NCI-H2029 treated with DMSO at 0.1 percent for 48 hours (cell line): ENCODE measurements around the gene MYH7B.

Experiments used
- DNase-seq: peaks from one replicate; lab custom pipeline; 2025; lab: John Stamatoyannopoulos, UW

Gene MYH7B

DNA sequence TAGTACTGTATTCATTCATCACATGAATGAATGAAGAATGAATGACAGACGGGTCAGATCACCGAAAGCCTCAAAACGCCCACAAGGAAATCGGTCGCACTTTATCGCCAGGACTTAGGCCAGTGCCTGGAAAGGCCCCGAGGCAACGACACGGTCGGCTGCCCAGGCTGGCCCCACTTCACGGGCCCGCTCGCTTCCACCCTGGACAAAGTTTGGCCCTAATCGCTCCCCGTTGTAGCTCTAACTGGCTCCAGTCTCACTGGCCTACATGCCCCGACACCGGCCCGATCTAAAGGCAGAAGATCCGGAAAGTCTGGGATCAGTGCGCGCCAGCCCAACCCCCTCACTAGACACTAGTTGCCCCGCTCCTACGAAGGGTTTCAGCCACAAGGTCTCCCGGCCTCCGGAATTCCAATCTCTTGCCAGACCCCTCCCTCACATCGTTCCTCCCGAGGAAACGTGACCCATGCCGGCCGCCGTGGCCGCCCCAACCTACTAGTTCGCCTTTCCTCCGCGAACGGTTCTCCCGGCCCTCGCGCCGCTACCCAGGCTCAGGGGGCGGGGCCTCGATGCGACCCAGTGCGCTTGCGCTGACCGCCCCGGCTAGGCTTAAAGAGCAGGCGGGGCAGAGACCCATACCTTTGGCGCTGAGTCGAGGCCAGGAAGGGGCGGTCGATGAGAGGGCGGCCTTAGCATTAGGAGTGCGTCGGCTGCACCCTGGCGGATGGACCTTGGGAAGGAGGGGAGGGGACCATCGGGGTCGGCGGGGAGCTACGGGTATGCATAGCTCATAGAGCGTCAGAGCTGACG is at the start of gene MYH7B, which contains the start of gene GSS:
Gene MYH7B (plus strand): TSS at position 638 of the 810 bp plus-strand sequence. CDS start 22,138 bp downstream, outside the sequence.
Gene GSS (minus strand): TSS at position 576 of the 810 bp plus-strand sequence. CDS start 3,954 bp downstream, outside the sequence.
- peak; percentile 88 for DNase-seq

DNA sequence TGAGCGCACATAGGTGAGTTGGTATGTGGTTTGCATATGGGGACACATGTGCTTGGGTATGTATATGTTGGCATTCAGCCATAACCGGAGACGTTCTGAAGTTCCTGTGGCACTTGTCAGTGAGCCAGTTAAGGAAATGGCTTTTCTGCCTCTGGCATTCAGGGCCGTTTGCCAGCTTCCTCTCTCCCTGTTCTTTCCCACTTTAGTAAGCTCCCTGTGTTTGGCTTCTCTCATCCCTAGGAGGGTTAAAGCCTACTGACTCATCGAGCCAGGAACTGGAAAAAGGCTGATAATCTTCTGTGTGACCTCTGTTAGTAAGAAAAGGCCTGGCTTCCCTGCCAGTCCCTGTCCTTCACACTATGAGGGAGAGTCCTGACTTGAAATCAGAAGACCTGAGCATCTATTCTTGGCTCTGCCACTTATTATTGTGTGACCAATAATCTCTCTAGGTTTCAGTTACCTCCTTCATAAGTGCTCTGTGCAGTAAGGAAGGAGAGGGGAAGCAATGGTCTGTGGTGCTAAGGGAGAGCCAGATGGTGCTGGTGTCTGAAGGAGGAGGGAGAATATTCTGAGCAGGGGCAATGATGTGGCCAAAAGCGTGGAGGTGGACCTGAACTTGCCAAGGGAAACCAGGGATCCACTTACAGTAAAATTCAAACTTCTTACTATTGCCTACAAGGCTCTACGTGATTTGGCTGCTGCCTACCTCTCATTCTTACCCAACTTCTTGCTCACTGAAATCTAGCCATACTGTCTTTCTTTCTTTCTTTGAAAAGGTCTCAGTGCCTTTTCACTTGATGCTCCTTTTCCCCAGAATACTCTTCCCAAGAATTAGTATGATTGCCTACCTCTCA is 47.8 kb upstream of the MYH7B start:
- peak; percentile 71 for DNase-seq

DNA sequence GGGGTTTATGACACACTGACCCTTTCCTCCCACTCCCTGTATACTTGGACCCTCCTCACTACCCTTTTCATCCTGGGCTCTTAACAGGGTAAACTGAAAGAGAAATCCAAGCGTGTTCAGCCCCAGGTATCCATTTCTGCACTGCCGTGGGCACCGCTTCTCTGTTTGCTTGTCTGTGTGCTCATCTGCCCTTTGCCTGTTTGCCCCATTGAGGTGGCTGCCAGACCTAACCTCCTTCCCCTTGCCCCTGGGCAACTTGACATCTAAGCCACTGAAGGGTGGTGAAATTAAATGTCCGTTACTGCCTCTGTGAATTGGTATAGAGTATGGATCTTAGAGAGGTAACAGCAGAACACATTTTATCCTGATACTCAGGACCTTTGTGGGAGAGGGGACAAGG is 40.5 kb upstream of the MYH7B start:
- no peak for DNase-seq

DNA sequence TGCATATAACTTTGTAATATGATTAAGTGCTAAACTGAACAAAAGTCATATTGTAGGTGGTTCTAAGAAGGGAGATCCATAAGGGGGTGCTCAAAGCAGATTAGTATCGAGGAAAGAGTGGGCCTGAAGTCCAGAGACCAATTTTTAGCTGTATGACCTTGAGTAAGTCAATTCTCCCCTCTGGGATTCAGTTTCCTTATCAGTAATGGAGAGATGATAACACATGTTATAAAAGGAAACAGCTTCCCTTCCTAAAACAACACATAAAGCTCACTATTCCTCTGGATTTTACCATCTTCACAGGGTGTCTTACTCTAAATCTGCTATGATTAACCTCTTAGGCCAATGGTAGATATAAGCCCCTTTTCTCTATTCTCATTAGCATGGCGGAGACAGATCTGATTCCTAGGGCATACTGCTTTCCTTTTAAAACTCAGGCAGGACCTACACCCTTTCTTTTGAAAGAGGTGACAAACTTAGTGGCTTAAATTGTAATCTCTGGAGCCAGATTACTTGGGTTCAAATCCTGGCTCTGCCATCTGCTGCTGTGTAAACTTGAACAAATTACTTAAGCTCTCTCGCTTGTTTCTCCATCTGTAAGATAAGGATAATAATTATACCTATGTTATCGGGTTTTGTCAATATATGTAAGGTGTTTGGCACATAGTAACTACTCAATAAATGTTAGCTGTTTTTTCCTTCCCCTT is 39.8 kb upstream of the MYH7B start:
- DNase-seq, result no peak

DNA sequence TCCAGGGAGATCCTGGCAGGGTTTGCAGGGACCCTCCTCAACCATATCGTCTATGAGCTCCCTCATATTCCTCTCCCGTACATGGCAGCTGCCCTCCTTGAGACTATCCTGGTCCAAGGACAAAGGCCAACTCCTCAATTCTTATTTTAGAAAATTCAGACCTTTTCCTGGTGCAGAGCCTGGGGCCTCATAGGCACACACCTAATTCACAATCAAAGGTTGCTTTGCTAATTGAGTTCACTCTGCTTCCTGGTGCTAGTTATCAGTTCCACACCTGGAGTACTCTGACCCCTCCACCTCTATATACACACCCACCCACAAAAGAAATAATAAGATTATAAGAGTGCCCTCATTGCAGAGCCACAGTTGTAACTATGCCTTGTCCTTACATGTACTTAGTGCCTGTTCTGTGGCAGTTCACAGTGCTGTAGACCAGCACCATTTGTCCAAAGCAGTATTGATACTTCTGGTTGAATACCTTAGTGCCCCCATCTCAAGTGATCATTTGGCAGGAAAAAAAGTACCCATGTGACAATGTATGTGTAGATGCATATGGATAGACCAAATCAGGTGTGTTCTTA is 38.8 kb upstream of the MYH7B start:
- DNase-seq, result no peak

DNA sequence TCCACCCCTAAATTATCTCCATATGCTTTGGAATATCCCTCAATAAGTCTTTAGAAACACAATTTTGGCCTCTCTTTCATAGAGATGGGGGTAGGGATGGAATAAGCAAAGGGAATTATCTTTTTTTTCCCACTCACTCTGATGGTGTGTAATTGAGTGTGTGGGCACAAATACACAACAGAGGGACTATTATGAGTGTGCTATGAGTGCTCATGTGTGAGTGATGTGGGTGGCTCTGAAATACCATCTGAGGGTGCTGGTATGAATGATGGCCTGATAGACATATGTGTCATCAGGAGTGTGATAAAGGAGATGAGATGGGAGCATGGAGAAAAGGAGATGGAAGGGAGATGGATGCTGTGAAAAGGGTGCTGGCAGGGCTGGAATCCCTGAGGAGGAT is 35.6 kb upstream of the MYH7B start:
- no peak for DNase-seq

DNA sequence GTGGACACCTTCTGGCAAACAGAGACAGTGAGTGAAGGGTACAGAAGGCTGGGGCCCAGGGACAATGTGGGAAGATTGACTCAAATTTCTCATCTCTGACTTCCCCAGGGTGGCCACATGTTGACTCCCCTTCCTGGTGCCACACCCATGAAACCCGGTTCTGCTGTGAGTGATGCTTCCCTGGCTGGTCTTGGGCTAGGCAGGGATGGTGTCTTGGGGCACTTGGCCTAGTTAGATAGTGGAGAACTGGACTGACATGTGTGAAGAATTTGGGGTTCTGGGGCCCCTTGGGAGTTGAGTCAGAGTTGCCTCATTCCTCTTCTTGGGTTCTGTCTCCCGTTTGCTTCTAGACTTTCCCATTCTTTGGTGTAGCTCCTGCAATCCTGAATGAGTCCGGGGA is 34.2 kb upstream of the MYH7B start:
- no peak for DNase-seq

DNA sequence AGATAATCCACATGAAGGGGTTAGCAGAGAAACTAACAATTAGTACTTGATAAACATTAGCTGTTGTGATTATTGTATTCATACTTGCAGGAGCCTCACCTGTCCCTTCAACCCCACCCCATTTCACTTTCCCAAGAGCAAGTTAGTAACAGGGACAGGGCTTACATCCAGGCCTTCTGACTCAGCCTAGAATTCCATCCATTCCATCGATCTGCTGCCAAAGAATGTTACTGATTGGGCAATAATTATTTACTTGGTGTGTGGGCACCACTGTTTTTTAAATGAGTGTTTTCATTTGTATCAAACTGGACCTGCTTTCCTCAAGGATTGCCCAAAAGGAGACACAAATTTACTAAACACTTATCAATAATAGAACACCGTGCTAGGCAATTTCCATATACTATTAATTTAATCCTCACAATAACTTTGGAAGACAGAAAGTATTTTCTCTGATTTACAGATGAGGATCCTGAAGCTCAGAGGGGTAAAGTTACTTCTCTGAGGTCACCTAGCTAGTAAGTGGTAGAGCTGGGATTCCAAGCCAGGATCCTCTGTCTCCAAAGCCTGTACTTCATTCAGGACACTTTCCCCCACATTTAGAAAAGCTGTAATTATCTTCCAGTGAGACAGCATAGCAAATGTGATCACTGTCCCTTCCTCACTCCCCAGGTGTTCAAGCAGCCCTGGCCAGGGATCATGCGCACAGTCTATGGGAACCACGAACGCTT is 32.9 kb upstream of the MYH7B start:
- no peak for DNase-seq

DNA sequence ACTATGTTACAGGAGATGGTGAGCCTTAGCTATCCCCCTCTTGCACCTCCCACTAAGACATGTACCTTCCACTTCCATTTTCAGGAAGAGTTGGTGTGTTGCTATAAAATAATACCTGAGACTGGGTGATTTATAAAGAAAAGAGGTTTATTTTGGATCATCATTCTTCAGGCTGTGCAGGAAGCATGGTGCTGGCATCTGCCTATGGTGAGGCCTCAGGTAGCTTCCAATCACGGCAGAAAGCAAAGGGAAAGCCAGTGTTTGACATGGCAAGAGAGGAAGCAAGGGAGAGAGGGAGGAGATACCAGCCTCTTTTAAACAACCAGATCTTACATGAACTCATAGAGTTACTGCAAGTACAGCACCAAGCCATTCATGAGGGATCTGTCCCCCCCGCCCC is 32.3 kb upstream of the MYH7B start:
- DNase-seq, result no peak

DNA sequence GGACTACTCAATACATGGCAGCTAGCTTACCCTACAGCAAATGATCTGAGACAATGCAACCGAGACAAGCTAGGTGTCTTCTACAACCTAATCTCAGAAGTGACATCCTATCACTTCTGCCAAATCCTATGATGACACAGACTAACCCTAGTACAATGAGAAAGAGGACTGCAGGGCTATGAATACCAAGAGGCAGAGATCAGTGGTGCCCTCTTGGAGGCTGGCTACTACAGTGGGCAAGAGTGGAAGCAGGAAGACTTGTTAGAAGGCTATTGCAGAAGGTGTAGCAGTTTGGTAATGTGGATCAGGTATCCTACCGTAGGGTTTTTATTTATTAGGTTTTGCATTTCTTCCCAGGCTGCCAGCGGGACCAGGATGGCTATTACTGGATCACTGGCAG is 30.3 kb upstream of the MYH7B start:
- DNase-seq, result no peak

DNA sequence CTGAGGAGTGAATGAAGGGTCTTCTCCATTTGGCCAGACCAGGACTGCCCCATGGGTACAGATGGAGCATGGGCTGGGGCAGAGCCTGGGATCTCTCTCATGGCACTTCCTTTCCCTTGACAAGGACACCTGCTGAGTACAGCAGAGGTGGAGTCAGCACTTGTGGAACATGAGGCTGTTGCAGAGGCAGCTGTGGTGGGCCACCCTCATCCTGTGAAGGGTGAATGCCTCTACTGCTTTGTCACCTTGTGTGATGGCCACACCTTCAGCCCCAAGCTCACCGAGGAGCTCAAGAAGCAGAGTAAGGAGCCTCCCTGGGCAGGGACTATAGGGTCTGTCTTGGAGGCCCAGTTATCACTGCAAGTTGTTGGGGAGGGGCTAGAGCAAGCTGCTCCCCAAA is 29.7 kb upstream of the MYH7B start:
- DNase-seq, result no peak

DNA sequence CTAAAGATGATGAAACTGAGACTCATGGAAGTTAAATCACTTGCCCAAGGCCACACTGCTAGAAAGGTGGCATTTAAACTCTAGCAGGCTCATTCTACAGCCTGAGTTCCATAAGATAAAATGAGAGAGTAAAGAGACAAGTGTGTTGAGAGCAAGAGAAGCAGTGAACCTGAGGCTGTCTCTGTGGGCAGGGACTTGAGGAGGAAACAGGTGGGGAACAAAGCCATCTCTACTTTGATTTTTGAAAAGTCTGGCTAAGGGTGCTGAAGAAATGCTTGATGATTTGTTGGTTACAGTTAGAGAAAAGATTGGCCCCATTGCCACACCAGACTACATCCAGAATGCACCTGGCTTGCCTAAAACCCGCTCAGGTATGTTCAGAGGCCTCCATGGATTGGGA is 29.1 kb upstream of the MYH7B start:
- no peak for DNase-seq

DNA sequence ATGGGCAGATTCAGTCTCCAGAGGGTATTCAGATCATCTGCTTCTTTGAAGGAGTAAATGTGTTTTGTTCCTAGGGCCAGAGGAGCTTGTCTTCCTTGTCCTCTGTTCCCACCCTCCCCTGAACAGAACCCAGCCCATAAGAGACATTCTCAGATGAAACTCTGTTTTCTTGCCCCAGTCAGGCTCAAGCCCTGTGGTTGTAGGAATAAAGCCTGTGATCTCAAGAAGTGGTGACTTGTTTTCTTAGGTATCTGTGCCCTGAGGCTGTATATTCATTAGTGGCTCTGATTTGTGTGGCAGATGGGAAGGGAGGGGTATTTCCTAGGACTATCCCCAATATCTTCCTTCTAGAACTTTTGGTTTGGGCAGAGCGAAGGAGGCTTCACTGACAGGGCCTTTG is 27.9 kb upstream of the MYH7B start:
- DNase-seq, result no peak

DNA sequence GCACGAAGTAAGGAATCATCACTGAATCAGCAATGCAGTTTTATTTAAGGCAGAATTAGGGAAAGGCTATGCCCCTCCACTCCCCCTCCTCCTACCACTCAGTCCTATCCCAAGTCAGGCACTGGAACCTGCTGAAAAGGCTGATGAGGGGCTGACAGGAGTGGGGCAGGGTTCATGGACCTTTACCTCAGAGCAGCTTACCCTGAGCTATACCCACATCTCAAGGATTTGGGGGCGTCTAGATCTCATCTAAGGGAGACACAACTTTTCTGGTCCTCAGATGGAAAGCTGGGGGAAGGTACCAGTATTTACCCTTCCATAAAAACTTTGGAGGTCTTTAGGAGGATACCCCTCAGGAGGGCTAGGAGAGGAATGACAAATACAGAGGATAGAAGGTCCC is 27.3 kb upstream of the MYH7B start:
- DNase-seq, result no peak

DNA sequence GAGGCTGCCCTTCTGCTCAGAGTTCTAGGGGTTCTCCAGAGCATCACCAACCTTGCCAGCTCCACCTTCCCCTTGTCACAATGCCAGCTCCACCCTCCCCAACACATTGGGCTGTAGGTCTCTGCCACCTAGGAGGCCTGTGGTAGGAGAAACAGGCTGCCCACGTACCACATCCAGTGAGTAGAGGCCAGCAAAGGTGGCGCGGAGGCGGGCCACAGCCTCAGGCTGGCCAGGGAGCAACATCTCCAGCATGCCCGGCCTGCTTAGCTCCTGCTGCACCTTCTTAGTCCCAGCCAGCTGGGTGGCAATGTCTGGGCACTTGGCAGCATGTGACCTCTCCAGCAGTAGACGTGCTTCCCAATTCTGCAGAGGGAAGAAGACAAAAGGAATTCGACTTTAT is 23.9 kb upstream of the MYH7B start:
- no peak for DNase-seq

DNA sequence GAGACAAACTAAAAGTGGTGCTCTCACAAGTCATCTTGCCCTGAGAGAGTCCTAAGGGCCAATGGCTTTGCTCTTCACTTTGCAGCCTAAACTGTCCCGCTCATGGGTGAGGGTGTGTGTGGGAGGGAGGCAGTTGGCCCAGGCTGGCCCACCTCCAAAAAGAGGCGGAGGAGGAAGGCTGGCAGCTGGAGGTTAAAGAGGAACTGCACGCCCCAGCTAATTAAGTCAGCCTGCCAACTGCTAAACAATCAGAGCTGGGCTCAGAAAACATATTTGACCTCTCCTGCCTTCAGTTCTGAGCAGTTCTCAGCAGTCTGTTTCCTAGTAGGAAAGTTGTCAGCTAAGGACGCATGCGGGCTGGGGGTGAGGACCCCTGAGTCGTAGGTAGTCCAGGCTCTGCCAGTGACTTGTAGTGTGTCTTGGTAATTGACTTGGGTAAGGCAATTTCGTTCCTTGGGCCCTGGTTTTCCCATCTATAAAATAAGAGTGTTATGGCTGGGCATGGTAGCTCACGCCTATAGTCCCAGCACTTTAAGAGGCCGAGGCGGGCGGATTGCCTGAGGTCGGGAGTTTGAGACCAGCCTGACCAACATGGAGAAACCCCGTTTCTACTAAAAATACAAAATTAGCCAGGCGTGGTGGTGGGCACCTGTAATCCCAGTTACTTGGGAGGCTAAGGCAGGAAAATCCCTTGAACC is 17.1 kb upstream of the MYH7B start:
- peak; percentile 60 for DNase-seq

DNA sequence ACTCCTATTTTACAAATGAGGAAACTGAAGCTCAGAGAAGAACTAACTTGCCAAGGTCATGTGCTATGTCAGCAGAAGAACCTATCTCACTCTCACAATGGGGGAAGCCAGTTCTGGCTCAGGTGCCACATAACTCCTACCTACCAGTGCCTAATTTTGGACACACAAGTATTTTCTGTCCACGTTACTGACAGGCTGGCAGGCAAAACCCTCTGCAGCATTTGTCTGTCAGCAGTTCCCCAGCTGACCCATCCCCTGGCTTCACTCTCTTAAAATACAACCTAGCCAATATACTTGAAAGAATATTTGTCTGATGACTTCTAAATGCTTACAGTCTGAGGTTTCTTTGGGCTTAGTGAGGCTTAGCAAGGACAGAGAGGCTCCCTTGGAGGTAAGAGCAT is 15.6 kb upstream of the MYH7B start:
- DNase-seq, result no peak

DNA sequence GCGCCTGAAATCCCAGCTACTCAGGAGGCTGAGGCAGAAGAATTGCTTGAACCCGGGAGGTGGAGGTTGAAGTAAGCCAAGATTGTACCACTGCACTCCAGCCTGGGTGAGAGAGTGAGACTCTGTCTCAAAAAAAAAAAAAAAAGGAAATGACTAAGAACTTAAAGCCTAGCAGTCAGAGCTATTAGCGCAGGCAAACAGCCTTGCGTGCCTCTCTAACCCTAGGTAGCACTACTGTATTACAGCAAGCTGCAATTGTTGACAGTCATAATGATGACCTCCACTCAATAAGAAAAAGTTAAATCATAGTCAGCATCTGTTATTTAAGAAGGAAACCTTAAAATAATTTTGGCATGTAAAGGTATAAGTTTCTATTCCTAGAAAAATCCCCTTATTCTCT is 14.4 kb upstream of the MYH7B start:
- DNase-seq, result no peak

DNA sequence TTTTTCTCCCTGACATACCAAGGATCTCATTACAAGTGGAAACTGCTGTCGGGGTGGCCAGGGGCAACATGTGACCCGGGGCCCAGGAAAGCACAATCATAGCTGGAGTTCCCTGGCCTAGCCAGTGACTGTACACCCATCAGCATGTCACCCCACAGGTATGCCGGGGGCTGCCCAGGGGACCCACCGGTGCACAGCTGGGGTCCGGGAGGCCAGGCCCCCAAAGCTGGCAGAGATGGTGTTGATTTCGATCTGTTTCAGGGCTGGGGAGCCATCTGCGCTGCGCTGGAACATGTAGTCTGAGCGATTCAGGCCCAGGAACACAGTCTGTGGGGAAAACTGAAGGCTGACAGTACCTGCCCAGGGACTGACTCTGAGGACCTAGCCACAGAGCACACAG is 13.4 kb upstream of the MYH7B start:
- DNase-seq, result no peak

DNA sequence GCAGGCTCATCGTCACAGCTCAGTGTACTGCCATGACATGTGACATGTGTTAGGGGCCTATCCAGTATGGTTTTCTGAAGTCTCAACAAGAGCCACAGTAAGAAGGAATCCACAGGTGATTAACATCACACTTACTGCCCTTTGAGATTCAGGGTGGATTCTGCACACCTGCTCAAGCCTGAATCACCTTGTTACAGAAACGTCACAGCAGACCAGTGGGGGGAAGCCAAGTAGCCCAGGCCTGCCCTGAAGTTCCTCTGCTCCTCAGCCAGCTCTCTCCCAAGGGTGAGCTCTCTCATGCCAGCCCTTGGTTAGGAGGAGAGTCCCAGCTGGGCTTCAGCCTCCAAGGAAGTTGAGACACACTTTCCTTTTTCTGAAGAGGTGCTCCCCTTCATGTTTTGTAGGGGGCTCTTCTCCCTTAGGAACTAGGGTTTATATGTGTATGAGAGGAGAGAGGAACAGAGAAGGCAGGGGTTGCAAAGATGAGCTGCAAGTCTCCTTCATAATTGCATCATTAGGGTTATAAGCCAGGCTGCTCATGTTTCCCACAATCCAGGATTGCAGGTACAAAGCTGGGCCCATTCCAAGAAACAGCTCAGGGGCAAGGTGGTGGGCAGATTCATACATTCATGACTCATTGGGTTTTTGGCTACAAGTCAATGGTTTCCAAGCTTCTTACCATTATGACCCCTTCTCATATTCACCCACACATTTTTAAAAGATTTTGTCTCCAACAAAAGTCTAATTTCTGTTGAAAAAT is 11.7 kb upstream of the MYH7B start:
- DNase-seq, result no peak
